HL-60/S4 treated with retinoic acid at 250 ng/mL for 4 days and 3 days (cell line): Measurements from ENCODE around the gene MAP6.

Source experiments
- in situ Hi-C: fragments of 300-500 bp; cut with MboI; formaldehyde crosslinking; loops from 2 replicates; pipeline ENCODE4 v1.7.0; 2022; ENCODE audit warnings: low sequenced_read_pairs

The MAP6 gene

GRCh38 chr11:75667831-75668450 lies 897 bp downstream of the MAP6 start:
- in situ Hi-C loops, result no loop called here

- in situ Hi-C loops, result no loop called here
Observed at GRCh38 chr11:75667255-75667830, 1.5 kb downstream of the MAP6 start.

GRCh38 chr11:75665990-75666389 lies 2.8 kb downstream of the MAP6 start:
- in situ Hi-C loops, result no loop called here

GRCh38 chr11:75665126-75665525 lies 3.7 kb downstream of the MAP6 start:
- in situ Hi-C loops, result no loop called here

GRCh38 chr11:75664389-75664788 lies 4.4 kb downstream of the MAP6 start:
- in situ Hi-C loops, result no loop called here

GRCh38 chr11:75663808-75664207 lies 5.0 kb downstream of the MAP6 start:
- in situ Hi-C loops, result no loop called here

GRCh38 chr11:75659836-75660235 lies 9.0 kb downstream of the MAP6 start:
- in situ Hi-C loops, result no loop called here

GRCh38 chr11:75656044-75656727 lies 12.7 kb downstream of the MAP6 start:
- in situ Hi-C loops, result no loop called here

- in situ Hi-C loops, result no loop called here
Observed at GRCh38 chr11:75655605-75656004, 13.2 kb downstream of the MAP6 start.

GRCh38 chr11:75654314-75654713 lies 14.5 kb downstream of the MAP6 start:
- in situ Hi-C loops, result no loop called here

- in situ Hi-C loops, result no loop called here
Observed at GRCh38 chr11:75653532-75653931, 15.3 kb downstream of the MAP6 start.

- in situ Hi-C loops, result no loop called here
Observed at GRCh38 chr11:75652936-75653335, 15.9 kb downstream of the MAP6 start.

GRCh38 chr11:75651218-75651617 lies 17.6 kb downstream of the MAP6 start:
- in situ Hi-C loops, result no loop called here

GRCh38 chr11:75650167-75650723 lies 18.6 kb downstream of the MAP6 start:
- in situ Hi-C loops, result no loop called here

GRCh38 chr11:75644946-75645345 lies 23.9 kb downstream of the MAP6 start:
- in situ Hi-C loops, result no loop called here

- in situ Hi-C loops, result no loop called here
Observed at GRCh38 chr11:75644370-75644769, 24.5 kb downstream of the MAP6 start.

- in situ Hi-C loops, result no loop called here
Observed at GRCh38 chr11:75642402-75643113, 26.3 kb downstream of the MAP6 start.

GRCh38 chr11:75639762-75640181 lies 29.1 kb downstream of the MAP6 start:
- in situ Hi-C loops, result no loop called here

- in situ Hi-C loops, result no loop called here
Observed at GRCh38 chr11:75637998-75638397, 30.8 kb downstream of the MAP6 start.

- in situ Hi-C loops, result no loop called here
Observed at GRCh38 chr11:75635066-75635862, 33.6 kb downstream of the MAP6 start.
